ENCODE data around the gene PCNX3.

PCNX3 gene

GRCh38 chr11:65615229-65615949, at the start of gene PCNX3:
Gene PCNX3, plus strand, starts transcription at chr11:65615776. Its CDS starts 536 bp downstream, at chr11:65616312.
- DNase-seq (ENCODE audit: low read depth in 1 of 2, low spot score in 1 of 2), result peak; percentile 100
- no peak for TF ChIP-seq JUND (IDR thresholded peaks at IDR 0.05; ENCODE audit: low read depth)
- in situ Hi-C loops (cut with HindIII; ENCODE audit: low pct_unique_long_range_greater_than_20kb, low sequenced_read_pairs), result no loop called here

- in situ Hi-C loops (cut with HindIII; ENCODE audit: low pct_unique_long_range_greater_than_20kb, low sequenced_read_pairs), result no loop called here
- no peak for TF ChIP-seq JUND (IDR thresholded peaks at IDR 0.05; ENCODE audit: low read depth)
- no peak for DNase-seq (ENCODE audit: low read depth in 1 of 2, low spot score in 1 of 2)
These were observed 46.2 kb upstream of the PCNX3 start for GRCh38 chr11:65569164-65569972.

- TF ChIP-seq JUND (IDR thresholded peaks at IDR 0.05; ENCODE audit: low read depth), result no peak
- peak; percentile 99 for DNase-seq (ENCODE audit: low read depth in 1 of 2, low spot score in 1 of 2)
- in situ Hi-C loops (cut with HindIII; ENCODE audit: low pct_unique_long_range_greater_than_20kb, low sequenced_read_pairs), result no loop called here
These were observed 45.3 kb upstream of the PCNX3 start, which contains the start of gene ZNRD2 for GRCh38 chr11:65569973-65570918. Gene ZNRD2, plus strand, starts transcription at chr11:65570477. Its CDS starts 15 bp downstream, at chr11:65570492.

GRCh38 chr11:65571420-65571819, 44.2 kb upstream of the PCNX3 start:
- TF ChIP-seq JUND (IDR thresholded peaks at IDR 0.05; ENCODE audit: low read depth), result no peak
- in situ Hi-C loops (cut with HindIII; ENCODE audit: low pct_unique_long_range_greater_than_20kb, low sequenced_read_pairs), result no loop called here
- no peak for DNase-seq (ENCODE audit: low read depth in 1 of 2, low spot score in 1 of 2)

- in situ Hi-C loops (cut with HindIII; ENCODE audit: low pct_unique_long_range_greater_than_20kb, low sequenced_read_pairs), result no loop called here
- TF ChIP-seq JUND (IDR thresholded peaks at IDR 0.05; ENCODE audit: low read depth), result no peak
- DNase-seq (ENCODE audit: low read depth in 1 of 2, low spot score in 1 of 2), result peak in 1 of 2 experiments; percentile 80
These were observed 43.6 kb upstream of the PCNX3 start for GRCh38 chr11:65571940-65572339.

GRCh38 chr11:65572356-65573051, 43.1 kb upstream of the PCNX3 start, which contains the start of gene FAM89B:
Gene FAM89B, plus strand, starts transcription at chr11:65572538. Its CDS starts 132 bp downstream, at chr11:65572670.
- DNase-seq (ENCODE audit: low read depth in 1 of 2, low spot score in 1 of 2), result peak; percentile 94 to 97
- no peak for TF ChIP-seq JUND (IDR thresholded peaks at IDR 0.05; ENCODE audit: low read depth)
- in situ Hi-C loops (cut with HindIII; ENCODE audit: low pct_unique_long_range_greater_than_20kb, low sequenced_read_pairs), result no loop called here

GRCh38 chr11:65573391-65574079, 42.0 kb upstream of the PCNX3 start:
- no peak for TF ChIP-seq JUND (IDR thresholded peaks at IDR 0.05; ENCODE audit: low read depth)
- in situ Hi-C loops (cut with HindIII; ENCODE audit: low pct_unique_long_range_greater_than_20kb, low sequenced_read_pairs), result no loop called here

GRCh38 chr11:65574109-65574810, 41.3 kb upstream of the PCNX3 start:
- no peak for TF ChIP-seq JUND (IDR thresholded peaks at IDR 0.05; ENCODE audit: low read depth)
- in situ Hi-C loops (cut with HindIII; ENCODE audit: low pct_unique_long_range_greater_than_20kb, low sequenced_read_pairs), result no loop called here
- DNase-seq (ENCODE audit: low read depth in 1 of 2, low spot score in 1 of 2), result peak; percentile 94 to 98

More at GRCh38 chr11:65573391-65574079, 42.0 kb upstream of the PCNX3 start:
- peak in 1 of 2 experiments; percentile 42 for DNase-seq (ENCODE audit: low read depth in 1 of 2, low spot score in 1 of 2)

- peak in 1 of 2 experiments; percentile 83 for DNase-seq (ENCODE audit: low read depth in 1 of 2, low spot score in 1 of 2)
- in situ Hi-C loops (cut with HindIII; ENCODE audit: low pct_unique_long_range_greater_than_20kb, low sequenced_read_pairs), result no loop called here
- no peak for TF ChIP-seq JUND (IDR thresholded peaks at IDR 0.05; ENCODE audit: low read depth)
These were observed 40.6 kb upstream of the PCNX3 start for GRCh38 chr11:65574811-65575567.
